Muscle layer of colon (tissue), 2 donors: ENCODE data around the gene TAS2R30.
"Not testable (repeated sequence)": the region's sequence is repeated elsewhere in the genome, so short reads cannot be mapped to it uniquely, and the experiment has no call there.

ENCODE experiments used
- H3K27ac ChIP-seq: one replicate; pipeline ENCODE4 v1.7.0; 2013; ENCODE audit warnings: low read depth, mild to moderate bottlenecking, low read length, moderate library complexity
- H3K27me3 ChIP-seq, 2 donors: one replicate each; pipeline ENCODE4 v1.7.0; 2013; ENCODE audit warnings: low read length in 2 of 2, mild to moderate bottlenecking in 2 of 2; ENCODE audit not compliant: insufficient read depth in 2 of 2, control insufficient read depth in 1 of 2
- H3K36me3 ChIP-seq: one replicate; pipeline ENCODE4 v1.7.0; 2013; ENCODE audit warnings: mild to moderate bottlenecking, low read length; ENCODE audit not compliant: insufficient read depth
- H3K4me1 ChIP-seq: one replicate; pipeline ENCODE4 v1.7.0; 2013; ENCODE audit warnings: mild to moderate bottlenecking, low read length; ENCODE audit not compliant: insufficient read depth
- H3K4me3 ChIP-seq, 2 donors: one replicate each; pipeline ENCODE4 v1.7.0; 2013; ENCODE audit warnings: low read length in 2 of 2, low read depth in 1 of 2, mild to moderate bottlenecking in 1 of 2, moderate library complexity in 1 of 2
- H3K9ac ChIP-seq: one replicate; pipeline ENCODE4 v1.7.0; 2013; ENCODE audit warnings: low read length
- H3K9me3 ChIP-seq: one replicate; pipeline ENCODE4 v1.7.0; 2013; ENCODE audit warnings: mild to moderate bottlenecking, low read length
- donor health status: abdominal sarcoma.
- donor health status: Adenocarcinoma of cecum.

Gene TAS2R30

DNA sequence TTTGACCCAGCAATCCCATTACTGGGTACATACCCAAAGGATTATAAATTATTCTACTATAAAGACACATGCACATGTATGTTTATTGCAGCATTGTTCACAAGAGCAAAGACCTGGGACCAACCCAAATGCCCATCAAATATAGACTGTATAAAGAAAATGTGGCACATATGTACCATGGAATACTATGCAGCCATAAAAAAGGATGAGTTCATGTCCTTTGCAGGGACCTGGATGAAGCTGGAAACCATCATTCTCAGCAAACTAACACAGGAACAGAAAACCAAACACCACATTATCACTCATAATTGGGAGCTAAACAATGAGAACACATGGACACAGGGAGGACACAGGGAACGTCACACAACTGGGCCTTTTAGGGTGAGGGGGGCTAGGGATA is 20.3 kb downstream of the TAS2R30 start:
- H3K36me3 ChIP-seq, H3K9me3 ChIP-seq: not testable (repeated sequence)

GRCh38 chr12:11111213-11111612 is 23.2 kb downstream of the TAS2R30 start:
- not testable (repeated sequence) for H3K9me3 ChIP-seq

More for the DNA sequence above, 20.3 kb downstream of the TAS2R30 start:
- not testable (repeated sequence) for H3K27ac ChIP-seq, H3K27me3 ChIP-seq, H3K4me3 ChIP-seq, H3K9ac ChIP-seq, H3K4me1 ChIP-seq

GRCh38 chr12:11108862-11109261 is 25.6 kb downstream of the TAS2R30 start:
- H3K27ac ChIP-seq: no peak overlapping the region
- H3K27me3 ChIP-seq: no peaks in the 10 kb centered on the region
- no peaks in the 10 kb centered on the region for H3K36me3 ChIP-seq
- H3K9me3 ChIP-seq: no peaks in the 10 kb centered on the region
- no peak overlapping the region for H3K9ac ChIP-seq
- no peak overlapping the region for H3K4me3 ChIP-seq
- H3K4me1 ChIP-seq: no peaks in the 10 kb centered on the region

More at GRCh38 chr12:11111213-11111612, 23.2 kb downstream of the TAS2R30 start:
- not testable (repeated sequence) for H3K4me3 ChIP-seq, H3K9ac ChIP-seq, H3K27me3 ChIP-seq, H3K36me3 ChIP-seq, H3K4me1 ChIP-seq, H3K27ac ChIP-seq

DNA sequence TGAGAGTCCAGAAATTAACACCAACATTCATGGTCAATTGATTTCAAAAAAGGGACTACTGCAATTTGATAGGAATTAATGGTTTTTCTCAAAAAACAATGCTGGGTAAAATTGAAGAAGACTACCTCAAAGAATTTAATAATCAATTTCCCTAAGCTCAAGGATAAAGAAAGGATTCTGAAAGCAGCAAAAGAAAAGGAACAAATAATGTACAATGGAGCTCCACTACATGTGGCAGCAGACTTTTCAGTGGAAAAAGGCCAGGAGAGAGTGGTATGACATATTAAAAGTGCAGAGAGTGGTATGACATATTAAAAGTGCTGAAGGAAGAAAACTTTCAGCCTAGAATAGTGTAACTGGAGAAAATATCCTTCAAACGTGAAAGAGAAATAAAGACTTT is 26.7 kb downstream of the TAS2R30 start:
- no peak overlapping the region for H3K27ac ChIP-seq
- no peak overlapping the region for H3K9ac ChIP-seq
- H3K4me3 ChIP-seq: no peak overlapping the region
- H3K4me1 ChIP-seq: no peaks in the 10 kb centered on the region
- H3K36me3 ChIP-seq: no peaks in the 10 kb centered on the region
- no peaks in the 10 kb centered on the region for H3K9me3 ChIP-seq
- no peaks in the 10 kb centered on the region for H3K27me3 ChIP-seq

DNA sequence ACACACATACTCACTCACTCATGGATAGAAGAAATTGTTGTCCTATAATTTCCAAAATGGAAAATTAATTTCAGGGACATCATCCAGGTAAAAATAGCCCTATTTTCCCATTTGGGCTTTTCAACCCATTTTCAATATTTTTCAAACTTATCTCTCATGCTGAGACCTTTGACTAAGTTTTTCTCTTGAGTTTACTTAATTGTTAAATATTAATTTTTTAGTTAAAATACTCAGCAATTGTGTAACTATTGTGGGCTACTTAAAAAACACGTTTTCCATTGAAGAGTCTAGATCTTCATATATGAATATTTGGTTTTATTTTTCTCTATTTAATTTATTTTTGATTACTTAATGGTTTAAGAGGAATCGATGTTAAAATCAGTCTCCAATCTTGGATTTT is 28.2 kb downstream of the TAS2R30 start:
- Histone ChIP-seq H3K27me3 (no peaks in the 10 kb centered on the region), H3K9me3 (no peaks in the 10 kb centered on the region), H3K27ac (no peak overlapping the region), H3K9ac (no peak overlapping the region), H3K36me3 (no peaks in the 10 kb centered on the region), H3K4me1 (no peaks in the 10 kb centered on the region), H3K4me3 (no peak overlapping the region)

DNA sequence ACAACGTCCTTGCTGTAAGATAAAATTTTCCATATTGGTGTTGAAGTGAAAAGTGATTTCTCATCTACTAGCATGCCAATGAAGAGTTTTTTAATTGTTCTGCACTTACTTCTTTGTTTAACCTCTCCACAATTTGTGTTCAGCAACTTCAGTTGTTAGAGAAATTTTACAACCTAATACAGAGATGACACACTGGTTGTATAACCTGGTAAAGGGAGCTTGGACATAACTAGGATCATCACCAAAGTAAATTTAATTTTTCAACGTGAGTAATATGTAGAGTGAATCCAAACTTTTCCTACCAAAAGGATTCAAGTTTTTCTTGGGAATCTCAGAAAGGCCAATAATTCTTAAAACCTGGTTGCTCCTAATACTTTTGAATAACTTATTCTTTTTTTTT is 28.9 kb downstream of the TAS2R30 start:
- H3K27ac ChIP-seq: no peak overlapping the region
- H3K36me3 ChIP-seq: no peaks in the 10 kb centered on the region
- no peaks in the 10 kb centered on the region for H3K4me1 ChIP-seq
- no peak overlapping the region for H3K9ac ChIP-seq
- no peak overlapping the region for H3K4me3 ChIP-seq
- no peaks in the 10 kb centered on the region for H3K9me3 ChIP-seq
- H3K27me3 ChIP-seq: no peaks in the 10 kb centered on the region

DNA sequence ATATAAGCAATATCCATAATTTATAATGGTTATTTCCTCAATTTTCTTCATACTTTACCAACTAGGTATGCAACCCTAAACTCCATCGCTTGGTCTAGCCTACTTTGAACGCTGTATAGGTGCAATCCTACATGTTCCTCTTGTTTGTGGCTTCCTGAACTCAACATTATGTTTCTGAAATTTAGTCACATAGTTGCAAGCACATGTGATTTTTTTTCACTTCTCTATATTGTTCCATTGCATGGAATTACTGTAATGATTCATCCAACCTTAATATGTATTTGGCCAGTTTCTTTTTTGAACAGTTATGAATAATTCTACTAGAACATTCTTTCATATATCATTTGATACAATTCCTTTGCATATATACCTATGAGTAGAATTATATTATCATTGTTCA is 39.5 kb downstream of the TAS2R30 start:
- not testable (repeated sequence) for H3K9ac ChIP-seq, H3K27me3 ChIP-seq, H3K4me1 ChIP-seq, H3K27ac ChIP-seq, H3K9me3 ChIP-seq, H3K4me3 ChIP-seq, H3K36me3 ChIP-seq

GRCh38 chr12:11092128-11092527 is 42.3 kb downstream of the TAS2R30 start, which contains the start of gene TAS2R43:
TSS of gene TAS2R43 (minus strand) at chr12:11092313. CDS start at chr12:11092229, 84 bp downstream.
- Histone ChIP-seq H3K4me1 (no peaks in the 10 kb centered on the region), H3K27me3 (no peaks in the 10 kb centered on the region), H3K9ac (no peak within 1 kb of the TSS), H3K9me3 (no peaks in the 10 kb centered on the region), H3K36me3 (no peaks in the 10 kb centered on the region), H3K4me3 (no peak within 1 kb of the TSS), H3K27ac (no peak within 1 kb of the TSS)

DNA sequence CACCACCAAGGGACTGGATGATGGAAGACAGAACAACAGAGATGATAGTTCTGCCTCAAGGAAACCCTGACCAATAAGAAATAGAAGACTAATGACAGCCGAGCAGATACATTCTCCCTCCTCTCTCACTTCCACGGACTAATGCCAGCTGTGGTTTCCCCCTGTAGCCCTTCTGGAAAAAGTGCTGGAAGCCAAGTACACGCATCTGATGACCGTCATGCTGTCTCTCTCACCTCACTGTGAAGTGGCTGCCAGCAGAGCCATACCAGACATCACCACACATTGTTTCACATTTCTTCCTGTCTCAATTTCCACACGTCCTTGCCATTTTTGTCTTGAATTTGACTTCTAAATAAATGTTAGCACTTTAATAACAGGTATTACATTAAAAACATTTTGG is 45.2 kb downstream of the TAS2R30 start:
- Histone ChIP-seq H3K9me3 (no peaks in the 10 kb centered on the region), H3K4me1 (no peaks in the 10 kb centered on the region), H3K36me3 (no peaks in the 10 kb centered on the region), H3K4me3 (no peak overlapping the region), H3K27ac (no peak overlapping the region), H3K9ac (no peak overlapping the region), H3K27me3 (no peaks in the 10 kb centered on the region)

DNA sequence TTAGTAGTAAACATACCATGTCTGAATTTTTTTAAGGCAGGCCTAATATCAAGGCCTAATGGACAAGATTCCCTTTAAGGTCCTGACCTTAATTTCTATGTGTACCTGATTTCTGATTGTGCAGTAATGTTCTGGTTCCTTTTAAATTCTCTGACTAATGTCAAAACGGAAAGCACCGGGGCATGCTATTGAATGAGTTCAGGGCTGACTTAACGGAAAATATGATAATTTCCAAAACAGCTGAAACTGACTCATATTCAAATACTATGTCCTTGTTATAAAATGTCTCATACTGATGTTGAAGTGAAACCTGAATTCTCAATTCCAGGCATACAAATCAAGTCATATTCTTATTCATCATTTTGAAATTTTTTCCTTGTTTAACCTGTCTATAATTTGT is 49.0 kb downstream of the TAS2R30 start:
- no peak overlapping the region for H3K4me3 ChIP-seq
- no peaks in the 10 kb centered on the region for H3K27me3 ChIP-seq
- H3K4me1 ChIP-seq: no peaks in the 10 kb centered on the region
- no peak overlapping the region for H3K9ac ChIP-seq
- H3K36me3 ChIP-seq: no peaks in the 10 kb centered on the region
- H3K27ac ChIP-seq: no peak overlapping the region
- H3K9me3 ChIP-seq: no peaks in the 10 kb centered on the region
